HCT116 (cell line): ENCODE data around the gene MAP3K5. TPM values are rescaled to one million over a fixed set of nuclear protein-coding genes. Genes with fewer than 3 reads are reported as not detected.

Source experiments
- ATAC-seq: fragments of 200-7000 bp; cut with Tn5 transposase; 2 replicates; pipeline ENCODE4 v1.9.1; 2020; ENCODE audit warnings: mild to moderate bottlenecking, moderate library complexity
- BruUV-seq: library from RNA; stranded (reverse); fragments of 400-500 nt; replicated peaks from 2 replicates; lab custom pipeline; 2021; lab: Mats Ljungman, UMichigan
- CTCF ChIA-PET: fragments of 300-600 bp; sonication (Branson Sonifier 250); formaldehyde crosslinking; loops from one replicate; lab custom pipeline; 2021; ENCODE audit warnings: antibody characterized with exemption; lab: Charles Lee
- POLR2A ChIA-PET: fragments of 300-600, 350-600 bp; sonication (Branson Sonifier 250); formaldehyde crosslinking; loops from one replicate; lab custom pipeline; 2021; ENCODE audit warnings: antibody characterized with exemption; lab: Charles Lee
- RAD21 ChIA-PET, 2 experiments: fragments of 300-600 bp; sonication (Branson Sonifier 250); formaldehyde crosslinking; loops; one replicate each; lab custom pipeline; 2023; ENCODE audit warnings: low total read pairs in 2 of 2; ENCODE audit not compliant: uncharacterized antibody in 2 of 2, unreplicated experiment in 2 of 2, low non-redundant PET in 1 of 2; lab: Charles Lee
- DNase-seq: peaks from one replicate; pipeline ENCODE4 v3.0.0-alpha.2; 2010; ENCODE audit warnings: low read depth, low spot score
- H2AFZ ChIP-seq: fragments of 200-600 bp; shearing (Covaris generic), sonication (generic); 2 replicates; pipeline ENCODE4 v1.6.1; 2017; ENCODE audit warnings: low read depth, mixed run types, mixed read lengths, antibody characterized with exemption, low read length; ENCODE audit not compliant: poor library complexity, severe bottlenecking
- H3K27ac ChIP-seq: 2 replicates; pipeline ENCODE4 v1.5.1; 2012; ENCODE audit warnings: low read depth, low read length
- H3K27me3 ChIP-seq: fragments of 200-600 bp; sonication (generic); 2 replicates; pipeline ENCODE4 v1.6.1; 2016; ENCODE audit warnings: mixed run types, low read length, mixed read lengths; ENCODE audit not compliant: insufficient read depth
- H3K36me3 ChIP-seq, 2 experiments: fragments of 200-500 bp in 1 of 2; fragments of 200-600 bp in 1 of 2; sonication (Bioruptor generic) in 1 of 2; sonication (generic) in 1 of 2; 2 replicates each; pipeline versions ENCODE4 v1.5.1 to v1.6.1; 2014 to 2016; ENCODE audit warnings: low read length in 2 of 2, inconsistent platforms in 1 of 2, mixed read lengths in 1 of 2, mixed run types in 1 of 2; ENCODE audit not compliant: insufficient read depth in 2 of 2, control insufficient read depth in 1 of 2
- H3K4me1 ChIP-seq, 2 experiments: fragments of 200-600 bp in 1 of 2; sonication (generic) in 1 of 2; 2 replicates each; pipeline versions ENCODE4 v1.5.1 to v1.6.1; 2012 to 2017; ENCODE audit warnings: low read length in 2 of 2, inconsistent platforms in 1 of 2, mild to moderate bottlenecking in 1 of 2, mixed read lengths in 1 of 2, mixed run types in 1 of 2, moderate library complexity in 1 of 2; ENCODE audit not compliant: insufficient read depth in 2 of 2, control insufficient read depth in 1 of 2
- H3K4me2 ChIP-seq: fragments of 200-600 bp; sonication (generic); 2 replicates; pipeline ENCODE4 v1.6.1; 2017; ENCODE audit warnings: mixed run types, low read length, mixed read lengths
- H3K4me3 ChIP-seq, 2 experiments: fragments of 200-600 bp in 1 of 2; sonication (generic) in 1 of 2; replicated peaks in 1 of 2; 2 replicates each; pipeline ENCODE4 v1.5.1; 2011 to 2016; ENCODE audit warnings: low read length in 2 of 2, control low read depth in 1 of 2, low read depth in 1 of 2, mild to moderate bottlenecking in 1 of 2, mixed read lengths in 1 of 2, mixed run types in 1 of 2
- H3K79me2 ChIP-seq: fragments of 200-600 bp; sonication (generic); 2 replicates; pipeline ENCODE4 v1.6.1; 2017; ENCODE audit warnings: mild to moderate bottlenecking, mixed run types, low read length, moderate library complexity, mixed read lengths; ENCODE audit not compliant: insufficient read depth
- H3K9ac ChIP-seq: fragments of 200-600 bp; sonication (generic); 2 replicates; pipeline ENCODE4 v1.6.1; 2016; ENCODE audit warnings: low read length, mixed read lengths
- H3K9me2 ChIP-seq: fragments of 200-600 bp; sonication (generic), shearing (Covaris generic); 2 replicates; pipeline ENCODE4 v1.6.1; 2017; ENCODE audit warnings: mixed run types, mild to moderate bottlenecking, moderate library complexity; ENCODE audit not compliant: insufficient read depth
- H3K9me3 ChIP-seq, 2 experiments: fragments of 200-500 bp in 1 of 2; fragments of 200-600 bp in 1 of 2; sonication (Bioruptor generic) in 1 of 2; sonication (generic) in 1 of 2; 2 replicates each; pipeline ENCODE4 v1.6.1; 2014 to 2017; ENCODE audit warnings: low read length in 2 of 2, mixed read lengths in 2 of 2, inconsistent platforms in 1 of 2, low read depth in 1 of 2, mild to moderate bottlenecking in 1 of 2, mixed run types in 1 of 2, moderate library complexity in 1 of 2; ENCODE audit not compliant: control insufficient read depth in 1 of 2, insufficient read depth in 1 of 2
- H4K20me1 ChIP-seq: fragments of 200-600 bp; sonication (generic), shearing (Covaris generic); 2 replicates; pipeline ENCODE4 v1.6.1; 2017; ENCODE audit warnings: mixed run types, mild to moderate bottlenecking, moderate library complexity; ENCODE audit not compliant: insufficient read depth
- EZH2 ChIP-seq: fragments of 200-600 bp; sonication (generic); IDR thresholded peaks from 2 replicates; pipeline ENCODE4 v1.6.1; 2017; ENCODE audit warnings: antibody characterized with exemption, mixed run types
- FOSL1 ChIP-seq: IDR thresholded peaks from 2 replicates; pipeline ENCODE4 v1.6.1; 2012; ENCODE audit warnings: low read depth
- JUND ChIP-seq: IDR thresholded peaks from 2 replicates; pipeline ENCODE4 v1.6.1; 2012
- POLR2A ChIP-seq: IDR thresholded peaks from 2 replicates; pipeline ENCODE4 v1.7.0; 2011; ENCODE audit warnings: borderline replicate concordance; ENCODE audit not compliant: insufficient read depth, insufficient read length; ENCODE audit errors: extremely low read depth
- POLR2AphosphoS5 ChIP-seq: IDR thresholded peaks from 2 replicates; pipeline ENCODE4 v1.6.1; 2011; ENCODE audit warnings: mild to moderate bottlenecking, low read depth, low read length, moderate library complexity
- SIN3A ChIP-seq: IDR thresholded peaks from 2 replicates; pipeline ENCODE4 v1.6.1; 2012; ENCODE audit warnings: low read depth
- SP1 ChIP-seq: IDR thresholded peaks from 2 replicates; pipeline ENCODE4 v1.6.1; 2012; ENCODE audit warnings: low read depth
- SRF ChIP-seq: IDR thresholded peaks from 2 replicates; pipeline ENCODE4 v1.6.1; 2012; ENCODE audit warnings: low read depth
- TCF7L2 ChIP-seq: IDR thresholded peaks from 2 replicates; pipeline ENCODE4 v1.7.0; 2011; ENCODE audit warnings: borderline replicate concordance, inconsistent platforms; ENCODE audit not compliant: insufficient read depth, insufficient read length; ENCODE audit errors: extremely low read depth
- YY1 ChIP-seq: IDR thresholded peaks from 2 replicates; pipeline ENCODE4 v1.6.1; 2011; ENCODE audit warnings: low read length, low read depth, moderate library complexity, mild to moderate bottlenecking; ENCODE audit not compliant: insufficient replicate concordance; ENCODE audit errors: extremely low read depth
- intact Hi-C: fragments of 100-400 bp; cut with micrococcal nuclease; formaldehyde crosslinking; loops from 2 replicates; pipeline ENCODE4 v1.10.0; 2022
- total RNA-seq: library from RNA; stranded (reverse); gene quantifications from one replicate; pipeline ENCODE4 v1.2.1, GENCODE V29; 2021; ENCODE audit not compliant: unreplicated experiment
- TF ChIP-seq, protein P1 (sequence below): IDR thresholded peaks from 2 replicates; pipeline ENCODE4 v1.6.1; 2011; ENCODE audit warnings: mild to moderate bottlenecking, low read length, moderate library complexity; ENCODE audit not compliant: insufficient replicate concordance; ENCODE audit errors: extremely low read depth
- TF ChIP-seq, protein P2 (sequence below), 3 experiments: fragments of 200-600 bp in 1 of 3; sonication (generic) in 1 of 3; IDR thresholded peaks in 2 of 3; conservative IDR thresholded peaks in 1 of 3; 2 replicates each; pipeline ENCODE4 v1.5.1; 2012 to 2017; ENCODE audit warnings: low read depth in 2 of 3, low read length in 2 of 3, antibody characterized with exemption in 1 of 3, borderline replicate concordance in 1 of 3, control low read depth in 1 of 3, mild to moderate bottlenecking in 1 of 3, mixed read lengths in 1 of 3, mixed run types in 1 of 3, moderate library complexity in 1 of 3; ENCODE audit not compliant: insufficient read depth in 1 of 3

Gene MAP3K5
- total RNA-seq, 1 experiment from 2014 or later, result 11.8 TPM

DNA sequence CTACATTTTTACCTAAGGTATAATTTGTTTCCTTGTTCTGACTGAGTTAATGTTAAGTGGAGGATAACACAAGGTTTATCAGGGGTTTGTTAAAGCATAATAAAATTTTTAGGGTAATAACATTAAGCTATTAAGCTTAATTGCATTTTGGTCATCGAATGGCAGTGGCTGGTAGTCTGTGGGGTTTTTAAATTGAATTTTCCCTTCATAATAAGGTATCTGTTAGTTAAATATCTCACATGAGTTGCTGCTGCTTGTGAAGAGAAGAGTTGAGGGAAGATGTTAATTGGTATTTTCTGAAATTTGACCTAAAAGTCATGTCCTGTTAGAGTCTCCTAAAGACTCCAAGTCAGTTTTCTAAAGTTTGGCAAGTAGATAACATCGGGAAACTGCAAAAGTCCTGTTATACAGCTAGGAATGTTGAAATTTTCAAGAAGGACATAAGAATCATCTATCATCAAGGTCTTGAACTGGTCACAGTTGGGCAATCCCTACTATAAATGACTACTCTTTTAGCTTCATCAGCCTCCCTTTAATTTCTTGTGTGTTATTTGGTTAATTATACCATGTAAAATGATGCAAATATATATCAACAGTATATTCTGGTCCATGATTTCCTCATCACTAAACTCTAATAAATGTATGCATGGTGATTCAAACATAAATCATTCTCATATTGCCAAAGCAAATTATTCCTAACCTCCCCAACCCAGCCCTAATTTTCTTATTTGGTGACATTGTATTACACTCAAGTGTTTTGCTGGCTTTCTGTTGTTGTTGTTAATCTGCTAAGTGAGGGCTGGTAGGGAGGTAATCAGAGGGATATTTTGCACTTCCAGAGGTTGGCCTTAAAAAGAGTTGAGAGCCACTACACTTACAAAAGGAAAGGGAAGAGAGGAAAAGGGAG lies 64.0 kb downstream of the MAP3K5 start:
- H3K9me3 ChIP-seq, result no peaks in the 10 kb centered on the region
- RAD21 ChIA-PET, result no interaction called here
- DNase-seq (no peak), ATAC-seq (no peak)
- no peak overlapping the region for H2AFZ ChIP-seq
- no peak overlapping the region for H3K27ac ChIP-seq
- H3K9ac ChIP-seq, result no peak overlapping the region
- no peaks in the 10 kb centered on the region; the same call in 1 of the 2 replicates for H3K79me2 ChIP-seq
- no peak overlapping the region for H3K4me3 ChIP-seq
- H3K4me1 ChIP-seq, result peaks cover 0 to 5% of the 10 kb centered on the region in 2 experiments; a peak in 3 of 4 replicates
- CTCF ChIA-PET, result no interaction called here
- H3K36me3 ChIP-seq, result no peaks in the 10 kb centered on the region
- H3K27me3 ChIP-seq, result no peaks in the 10 kb centered on the region
- no peak for TF ChIP-seq EZH2
- TF ChIP-seq YY1, result no peak
- TF ChIP-seq SP1, result no peak
- TF ChIP-seq, protein P1, sequence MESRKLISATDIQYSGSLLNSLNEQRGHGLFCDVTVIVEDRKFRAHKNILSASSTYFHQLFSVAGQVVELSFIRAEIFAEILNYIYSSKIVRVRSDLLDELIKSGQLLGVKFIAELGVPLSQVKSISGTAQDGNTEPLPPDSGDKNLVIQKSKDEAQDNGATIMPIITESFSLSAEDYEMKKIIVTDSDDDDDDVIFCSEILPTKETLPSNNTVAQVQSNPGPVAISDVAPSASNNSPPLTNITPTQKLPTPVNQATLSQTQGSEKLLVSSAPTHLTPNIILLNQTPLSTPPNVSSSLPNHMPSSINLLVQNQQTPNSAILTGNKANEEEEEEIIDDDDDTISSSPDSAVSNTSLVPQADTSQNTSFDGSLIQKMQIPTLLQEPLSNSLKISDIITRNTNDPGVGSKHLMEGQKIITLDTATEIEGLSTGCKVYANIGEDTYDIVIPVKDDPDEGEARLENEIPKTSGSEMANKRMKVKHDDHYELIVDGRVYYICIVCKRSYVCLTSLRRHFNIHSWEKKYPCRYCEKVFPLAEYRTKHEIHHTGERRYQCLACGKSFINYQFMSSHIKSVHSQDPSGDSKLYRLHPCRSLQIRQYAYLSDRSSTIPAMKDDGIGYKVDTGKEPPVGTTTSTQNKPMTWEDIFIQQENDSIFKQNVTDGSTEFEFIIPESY, result no peak
- no peak for TF ChIP-seq SIN3A
- TF ChIP-seq POLR2A, result no peak
- TF ChIP-seq JUND, result no peak
- TF ChIP-seq SRF, result no peak
- TF ChIP-seq FOSL1, result no peak
- TF ChIP-seq, protein P2, sequence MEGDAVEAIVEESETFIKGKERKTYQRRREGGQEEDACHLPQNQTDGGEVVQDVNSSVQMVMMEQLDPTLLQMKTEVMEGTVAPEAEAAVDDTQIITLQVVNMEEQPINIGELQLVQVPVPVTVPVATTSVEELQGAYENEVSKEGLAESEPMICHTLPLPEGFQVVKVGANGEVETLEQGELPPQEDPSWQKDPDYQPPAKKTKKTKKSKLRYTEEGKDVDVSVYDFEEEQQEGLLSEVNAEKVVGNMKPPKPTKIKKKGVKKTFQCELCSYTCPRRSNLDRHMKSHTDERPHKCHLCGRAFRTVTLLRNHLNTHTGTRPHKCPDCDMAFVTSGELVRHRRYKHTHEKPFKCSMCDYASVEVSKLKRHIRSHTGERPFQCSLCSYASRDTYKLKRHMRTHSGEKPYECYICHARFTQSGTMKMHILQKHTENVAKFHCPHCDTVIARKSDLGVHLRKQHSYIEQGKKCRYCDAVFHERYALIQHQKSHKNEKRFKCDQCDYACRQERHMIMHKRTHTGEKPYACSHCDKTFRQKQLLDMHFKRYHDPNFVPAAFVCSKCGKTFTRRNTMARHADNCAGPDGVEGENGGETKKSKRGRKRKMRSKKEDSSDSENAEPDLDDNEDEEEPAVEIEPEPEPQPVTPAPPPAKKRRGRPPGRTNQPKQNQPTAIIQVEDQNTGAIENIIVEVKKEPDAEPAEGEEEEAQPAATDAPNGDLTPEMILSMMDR (IDR thresholded peaks at IDR 0.05 in 2 of 3, conservative IDR thresholded peaks at IDR 0.05 in 1 of 3; ENCODE audit: borderline replicate concordance in 1 of 3, insufficient read depth in 1 of 3, low read depth in 2 of 3, low read length in 2 of 3), result no peak
- no peak for TF ChIP-seq POLR2AphosphoS5
- no peak for TF ChIP-seq TCF7L2
- TF ChIP-seq, all 23 proteins: peak for 0
- POLR2A ChIA-PET, result no interaction called here
- no peak overlapping the region for H3K4me2 ChIP-seq
- no TSS peak for BruUV-seq
- intact Hi-C loops, result no loop called here
- H3K9me2 ChIP-seq, result no peaks in the 10 kb centered on the region
- no peaks in the 10 kb centered on the region for H4K20me1 ChIP-seq
